ENCODE results near the gene SERINC2. TPM values are rescaled to one million over a fixed set of nuclear protein-coding genes. Genes with fewer than 3 reads are reported as not detected.

The SERINC2 gene
- total and polyA plus RNA-seq, 9 of the 15 experiments (the other 6 are each of a cell fraction or from before 2014, with no cell fraction given), result 0.07 to 1.2 (median 0.70) TPM; not detected in 2

DNA sequence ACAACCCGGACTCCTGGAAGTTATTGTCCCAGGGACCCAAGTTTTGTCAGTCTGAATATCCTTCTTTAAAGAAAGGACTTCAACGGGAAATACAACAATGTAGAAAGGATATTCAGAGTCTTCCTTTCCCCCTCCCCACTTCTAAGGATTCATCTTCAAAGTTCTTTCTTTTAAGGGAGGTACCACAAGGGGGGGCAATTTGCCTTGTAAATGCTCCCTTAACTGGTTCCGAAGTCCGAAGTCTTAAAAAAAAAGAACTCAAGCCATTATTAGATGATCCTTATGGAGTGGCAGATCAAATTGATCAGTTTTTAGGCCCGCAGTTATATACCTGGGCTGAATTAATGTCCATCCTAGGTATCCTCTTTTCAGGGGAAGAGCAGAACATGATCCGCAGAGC, 47.0 kb downstream of the SERINC2 start:
- BruUV-seq (replicated peaks), result no TSS peak
- Histone ChIP-seq H3K4me3 (no peak overlapping the region), H3K79me2 (ENCODE audit: control insufficient read depth, insufficient read depth, low read length) (no peaks in the 10 kb centered on the region), H4K20me1 (replicated peaks; ENCODE audit: control insufficient read depth, insufficient read depth, low read length) (no peaks in the 10 kb centered on the region), H3K27ac (ENCODE audit: extremely low read depth, low read depth, low read length) (no peak overlapping the region), H3K9me3 (replicated peaks; ENCODE audit: control insufficient read depth, insufficient read depth, low read depth, low read length) (0 out of 2 replicates have a peak, but pooled peaks cover 9% of the 10 kb centered on the region), H3K36me3 (ENCODE audit: control insufficient read depth, insufficient read depth, low read length) (no peaks in the 10 kb centered on the region), H3K9me1 (ENCODE audit: control insufficient read depth, insufficient read depth, low read length) (no peaks in the 10 kb centered on the region), H3K4me1 (replicated peaks in 1 of 2; ENCODE audit: control insufficient read depth in 2 of 2, insufficient read depth in 2 of 2, low read length in 2 of 2) (no peaks in the 10 kb centered on the region), H3K4me2 (ENCODE audit: insufficient read depth, low read length) (no peak overlapping the region), H2AFZ (ENCODE audit: low read depth, low read length) (no peak overlapping the region), H3K27me3 (ENCODE audit: control insufficient read depth in 2 of 2, insufficient read depth in 2 of 2, low read length in 2 of 2) (peaks cover 2 to 4% of the 10 kb centered on the region in 2 experiments; a peak in 2 of 5 replicates), H3K9ac (ENCODE audit: insufficient read depth in 1 of 2, low read depth in 2 of 2, low read length in 2 of 2) (no peak overlapping the region)
- 3% methylated on average over 6 of the region's 6 CpGs for WGBS (ENCODE audit: insufficient coverage, low coverage, missing lambda C conversion rate)
- CTCF ChIA-PET (ENCODE audit: low intra/inter-chr PET ratio), result interaction anchor here (0.6 to 5.7 kb wide), 5 partner anchors 82 to 521 kb away, joined by 3 to 68 read pairs (median 3); no protein-coding TSS in a partner anchor
- POLR2A ChIA-PET, result no interaction called here
- DNase-seq (ENCODE audit: extremely low read depth in 1 of 4, low spot score in 3 of 4) (peak; percentile 31 to 45 (median 34)), FAIRE-seq (no peak), ATAC-seq (no peak)
- intact Hi-C loops (cut with micrococcal nuclease), result loop anchor here (1.0 kb wide), 1 partner anchor 89 kb away; no protein-coding TSS in a partner anchor
- in situ Hi-C loops (cut with MboI), result loop anchor here (5.0 kb wide), 1 partner anchor 82 kb away; no protein-coding TSS in a partner anchor
- peak; percentile 63 to 87 for TF ChIP-seq RAD21 (CRISPR knock-in tag; conservative IDR thresholded peaks at IDR 0.05 in 1 of 2, IDR thresholded peaks at IDR 0.05 in 1 of 2)
- TF ChIP-seq, protein P1, sequence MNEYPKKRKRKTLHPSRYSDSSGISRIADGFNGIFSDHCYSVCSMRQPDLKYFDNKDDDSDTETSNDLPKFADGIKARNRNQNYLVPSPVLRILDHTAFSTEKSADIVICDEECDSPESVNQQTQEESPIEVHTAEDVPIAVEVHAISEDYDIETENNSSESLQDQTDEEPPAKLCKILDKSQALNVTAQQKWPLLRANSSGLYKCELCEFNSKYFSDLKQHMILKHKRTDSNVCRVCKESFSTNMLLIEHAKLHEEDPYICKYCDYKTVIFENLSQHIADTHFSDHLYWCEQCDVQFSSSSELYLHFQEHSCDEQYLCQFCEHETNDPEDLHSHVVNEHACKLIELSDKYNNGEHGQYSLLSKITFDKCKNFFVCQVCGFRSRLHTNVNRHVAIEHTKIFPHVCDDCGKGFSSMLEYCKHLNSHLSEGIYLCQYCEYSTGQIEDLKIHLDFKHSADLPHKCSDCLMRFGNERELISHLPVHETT (CRISPR knock-in tag; conservative IDR thresholded peaks at IDR 0.05 in 1 of 2, IDR thresholded peaks at IDR 0.05 in 1 of 2), result no peak
- no peak for TF ChIP-seq ZNF695 (CRISPR knock-in tag; IDR thresholded peaks at IDR 0.05)
- TF ChIP-seq, protein P2, sequence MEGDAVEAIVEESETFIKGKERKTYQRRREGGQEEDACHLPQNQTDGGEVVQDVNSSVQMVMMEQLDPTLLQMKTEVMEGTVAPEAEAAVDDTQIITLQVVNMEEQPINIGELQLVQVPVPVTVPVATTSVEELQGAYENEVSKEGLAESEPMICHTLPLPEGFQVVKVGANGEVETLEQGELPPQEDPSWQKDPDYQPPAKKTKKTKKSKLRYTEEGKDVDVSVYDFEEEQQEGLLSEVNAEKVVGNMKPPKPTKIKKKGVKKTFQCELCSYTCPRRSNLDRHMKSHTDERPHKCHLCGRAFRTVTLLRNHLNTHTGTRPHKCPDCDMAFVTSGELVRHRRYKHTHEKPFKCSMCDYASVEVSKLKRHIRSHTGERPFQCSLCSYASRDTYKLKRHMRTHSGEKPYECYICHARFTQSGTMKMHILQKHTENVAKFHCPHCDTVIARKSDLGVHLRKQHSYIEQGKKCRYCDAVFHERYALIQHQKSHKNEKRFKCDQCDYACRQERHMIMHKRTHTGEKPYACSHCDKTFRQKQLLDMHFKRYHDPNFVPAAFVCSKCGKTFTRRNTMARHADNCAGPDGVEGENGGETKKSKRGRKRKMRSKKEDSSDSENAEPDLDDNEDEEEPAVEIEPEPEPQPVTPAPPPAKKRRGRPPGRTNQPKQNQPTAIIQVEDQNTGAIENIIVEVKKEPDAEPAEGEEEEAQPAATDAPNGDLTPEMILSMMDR (IDR thresholded peaks at IDR 0.05 in 2 of 3, conservative IDR thresholded peaks at IDR 0.05 in 1 of 3; ENCODE audit: insufficient read depth in 2 of 3, low read depth in 1 of 3, low read length in 3 of 3), result peak; percentile 40 to 68 (median 53); a peak in 5 of 6 replicates
- TF ChIP-seq, protein P3, sequence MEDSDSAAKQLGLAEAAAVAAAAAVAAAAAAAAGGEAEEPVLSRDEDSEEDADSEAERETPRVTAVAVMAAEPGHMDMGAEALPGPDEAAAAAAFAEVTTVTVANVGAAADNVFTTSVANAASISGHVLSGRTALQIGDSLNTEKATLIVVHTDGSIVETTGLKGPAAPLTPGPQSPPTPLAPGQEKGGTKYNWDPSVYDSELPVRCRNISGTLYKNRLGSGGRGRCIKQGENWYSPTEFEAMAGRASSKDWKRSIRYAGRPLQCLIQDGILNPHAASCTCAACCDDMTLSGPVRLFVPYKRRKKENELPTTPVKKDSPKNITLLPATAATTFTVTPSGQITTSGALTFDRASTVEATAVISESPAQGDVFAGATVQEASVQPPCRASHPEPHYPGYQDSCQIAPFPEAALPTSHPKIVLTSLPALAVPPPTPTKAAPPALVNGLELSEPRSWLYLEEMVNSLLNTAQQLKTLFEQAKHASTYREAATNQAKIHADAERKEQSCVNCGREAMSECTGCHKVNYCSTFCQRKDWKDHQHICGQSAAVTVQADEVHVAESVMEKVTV (CRISPR knock-in tag; IDR thresholded peaks at IDR 0.05), result peak; percentile 44; the same call in 1 of the 2 replicates
- peak; percentile 75 for TF ChIP-seq ZNF384 (IDR thresholded peaks at IDR 0.05; ENCODE audit: low read depth, low read length)

Data from K562 (cell line).